Transverse colon (tissue), 4 donors: ENCODE results near the gene TNFAIP8L3. TPM values are rescaled to one million over a fixed set of nuclear protein-coding genes. Genes with fewer than 3 reads are reported as not detected.

ENCODE experiments used
- DNase-seq: peaks from one replicate; pipeline ENCODE4 v3.0.0-alpha.2; 2019
- H3K27ac ChIP-seq, 4 donors: fragments of 200-600 bp; sonication (generic); 2 replicates each; pipeline ENCODE4 v1.5.1; 2016 to 2018; ENCODE audit warnings: inconsistent platforms in 4 of 4
- H3K27me3 ChIP-seq: fragments of 200-600 bp; sonication (generic); 2 replicates; pipeline ENCODE4 v1.5.1; 2017; ENCODE audit warnings: inconsistent platforms
- H3K36me3 ChIP-seq, 4 donors: fragments of 200-600 bp; sonication (generic); 2 replicates each; pipeline ENCODE4 v1.5.1; 2017 to 2019; ENCODE audit warnings: inconsistent platforms in 4 of 4
- H3K4me1 ChIP-seq, 4 donors: fragments of 200-600 bp; sonication (generic); 2 replicates each; pipeline ENCODE4 v1.5.1; 2017 to 2020; ENCODE audit warnings: inconsistent platforms in 4 of 4
- H3K4me3 ChIP-seq, 4 donors: fragments of 200-600 bp; sonication (generic); 1 replicate in 1 of 4; 2 replicates in 3 of 4; pipeline versions ENCODE4 v1.5.1 to v1.6.1; 2017 to 2019; ENCODE audit warnings: inconsistent platforms in 4 of 4
- H3K9me3 ChIP-seq, 2 donors: fragments of 200-600 bp; sonication (generic); 2 replicates each; pipeline ENCODE4 v1.5.1; 2017 to 2019; ENCODE audit warnings: inconsistent platforms in 2 of 2
- CTCF ChIP-seq, 5 experiments: fragments of 200-600 bp in 3 of 5; fragments of 450-650 bp in 2 of 5; sonication (generic) in 3 of 5; IDR thresholded peaks; 1 replicate in 2 of 5; 2 replicates in 3 of 5; pipeline ENCODE4 v1.5.1; 2016 to 2017; ENCODE audit warnings: antibody characterized with exemption in 5 of 5, inconsistent platforms in 3 of 5, mild to moderate bottlenecking in 2 of 5, moderate library complexity in 1 of 5
- EP300 ChIP-seq: sonication (generic); formaldehyde crosslinking; IDR thresholded peaks from one replicate; pipeline ENCODE4 v1.6.1; 2017; ENCODE audit warnings: antibody characterized with exemption, low read depth
- POLR2A ChIP-seq: fragments of 450-650 bp; IDR thresholded peaks from one replicate; pipeline ENCODE4 v1.6.1; 2016; ENCODE audit warnings: antibody characterized with exemption, mild to moderate bottlenecking, moderate library complexity
- POLR2AphosphoS5 ChIP-seq, 3 donors: sonication (generic); formaldehyde crosslinking; IDR thresholded peaks; one replicate each; pipeline ENCODE4 v1.6.1; 2016; ENCODE audit warnings: antibody characterized with exemption in 3 of 3
- WGBS, 2 donors: methylation state at CpG; one replicate each; pipeline ENCODE4 v1.1.5; 2018; ENCODE audit warnings: low coverage in 1 of 2; 5-methylcytosine and 5-hydroxymethylcytosine counted together
- in situ Hi-C, 4 donors: fragments of 200-750 bp; cut with MboI; loops; one replicate each; pipeline versions ENCODE4 v1.15.0 to v1.15.1; 2017; ENCODE audit warnings: low sequenced_read_pairs in 3 of 4, low pct_ligation_motif_present in 1 of 4, low pct_unique_long_range_greater_than_20kb in 1 of 4
- intact Hi-C: fragments of 100-400 bp; cut with DNase I; formaldehyde crosslinking; loops from one replicate; pipeline ENCODE4 v1.15.1; 2023; ENCODE audit warnings: low total_unique reads
- total RNA-seq, 4 donors: library from RNA; depleted of rRNA; stranded (reverse); fragments of >200 nt; gene quantifications; one replicate each; pipeline ENCODE4 v1.1.0, GENCODE V29; 2016

TNFAIP8L3 gene
- total RNA-seq, 4 donors from 2014 or later: 6.8 to 35.5 (median 8.6) TPM

GRCh38 chr15:51137880-51138430 lies 43.2 kb upstream of the TNFAIP8L3 start:
- peaks cover 0 to 7% of the 10 kb centered on the region in 2 donors for H3K9me3 ChIP-seq
- intact Hi-C loops: loop anchor here (10.0 kb wide), 1 partner anchor 63 kb away; no protein-coding TSS in a partner anchor
- H3K27ac ChIP-seq: no peak overlapping the region
- TF ChIP-seq POLR2AphosphoS5 (IDR thresholded peaks at IDR 0.05) (no peak), POLR2A (no peak), EP300 (no peak), CTCF (IDR thresholded peaks at IDR 0.05) (no peak)
- in situ Hi-C loops: loop anchor here in 1 of 4 donors (25.0 kb wide), 1 partner anchor 101 kb away; no protein-coding TSS in a partner anchor
- DNase-seq: no peak
- H3K4me1 ChIP-seq: peaks cover 0 to 6% (median 2%) of the 10 kb centered on the region in 4 donors
- no peaks in the 10 kb centered on the region for H3K27me3 ChIP-seq
- 80 to 86% methylated on average over 2 to 5 of the region's 5 CpGs for WGBS, 2 donors
- H3K4me3 ChIP-seq: no peak overlapping the region
- no peaks in the 10 kb centered on the region for H3K36me3 ChIP-seq

GRCh38 chr15:51137024-51137423 lies 42.3 kb upstream of the TNFAIP8L3 start:
- intact Hi-C loops (loop anchor here (10.0 kb wide), 1 partner anchor 62 kb away; no protein-coding TSS in a partner anchor), in situ Hi-C loops (loop anchor here in 1 of 4 donors (25.0 kb wide), 1 partner anchor 100 kb away; no protein-coding TSS in a partner anchor)
- H3K36me3 ChIP-seq: no peaks in the 10 kb centered on the region
- WGBS, 2 donors: 38% methylated on average over 1 of the region's 1 CpG; no CpG with 5 or more reads in 1 of the 2 donors
- H3K9me3 ChIP-seq: peaks cover 0 to 7% of the 10 kb centered on the region in 2 donors
- no peak overlapping the region for H3K4me3 ChIP-seq
- DNase-seq: no peak
- H3K27me3 ChIP-seq: no peaks in the 10 kb centered on the region
- H3K4me1 ChIP-seq: peaks cover 0 to 16% (median 3%) of the 10 kb centered on the region in 4 donors
- H3K27ac ChIP-seq: no peak overlapping the region
- TF ChIP-seq POLR2A (no peak), EP300 (no peak), POLR2AphosphoS5 (IDR thresholded peaks at IDR 0.05) (no peak), CTCF (IDR thresholded peaks at IDR 0.05) (no peak)

- H3K4me3 ChIP-seq: no peak overlapping the region
- in situ Hi-C loops: loop anchor here in 1 of 4 donors (25.0 kb wide), 1 partner anchor 98 kb away; no protein-coding TSS in a partner anchor
- WGBS, 2 donors: 93% methylated on average over 2 of the region's 2 CpGs; no CpG with 5 or more reads in 1 of the 2 donors
- H3K36me3 ChIP-seq: no peaks in the 10 kb centered on the region
- no peak for DNase-seq
- H3K9me3 ChIP-seq: peaks cover 0 to 1% of the 10 kb centered on the region in 2 donors
- H3K27ac ChIP-seq: no peak overlapping the region
- no peak for TF ChIP-seq EP300
- TF ChIP-seq CTCF (IDR thresholded peaks at IDR 0.05): no peak
- TF ChIP-seq POLR2AphosphoS5 (IDR thresholded peaks at IDR 0.05): no peak
- no peak for TF ChIP-seq POLR2A
- intact Hi-C loops: loop anchor here (10.0 kb wide), 1 partner anchor 60 kb away; no protein-coding TSS in a partner anchor
- peaks cover 0 to 21% (median 8%) of the 10 kb centered on the region in 4 donors for H3K4me1 ChIP-seq
- H3K27me3 ChIP-seq: no peaks in the 10 kb centered on the region
Observed at GRCh38 chr15:51135276-51135675, 40.6 kb upstream of the TNFAIP8L3 start.

- H3K9me3 ChIP-seq: no peaks in the 10 kb centered on the region
- TF ChIP-seq EP300: no peak
- TF ChIP-seq POLR2AphosphoS5 (IDR thresholded peaks at IDR 0.05): no peak
- no peak for TF ChIP-seq POLR2A
- TF ChIP-seq CTCF (IDR thresholded peaks at IDR 0.05): no peak
- H3K36me3 ChIP-seq: no peaks in the 10 kb centered on the region
- DNase-seq: no peak
- H3K4me1 ChIP-seq: peaks cover 0 to 24% (median 10%) of the 10 kb centered on the region in 4 donors
- no peak overlapping the region for H3K4me3 ChIP-seq
- intact Hi-C loops: loop anchor here (10.0 kb wide), 1 partner anchor 60 kb away; no protein-coding TSS in a partner anchor
- in situ Hi-C loops: loop anchor here in 1 of 4 donors (25.0 kb wide), 1 partner anchor 97 kb away; no protein-coding TSS in a partner anchor
- H3K27ac ChIP-seq: no peak overlapping the region
- no peaks in the 10 kb centered on the region for H3K27me3 ChIP-seq
Observed at GRCh38 chr15:51134416-51135199, 39.9 kb upstream of the TNFAIP8L3 start.
